Fibroblast of skin of left biceps (primary cell): ENCODE data around the gene FRS2.
"Not testable (repeated sequence)": the region's sequence is repeated elsewhere in the genome, so short reads cannot be mapped to it uniquely, and the experiment has no call there.

Experiments used
- DNase-seq, 2 experiments: peaks; one replicate each; pipeline ENCODE4 v3.0.0-alpha.2; 2013; ENCODE audit warnings: low read depth in 2 of 2

FRS2 gene

GRCh38 chr12:69470189-69471075 lies at the start of gene FRS2:
Gene FRS2 (plus strand): TSS chr12:69470388. CDS start chr12:69569031, 98,643 bp downstream.
- DNase-seq, result peak; percentile 73 to 74

DNA sequence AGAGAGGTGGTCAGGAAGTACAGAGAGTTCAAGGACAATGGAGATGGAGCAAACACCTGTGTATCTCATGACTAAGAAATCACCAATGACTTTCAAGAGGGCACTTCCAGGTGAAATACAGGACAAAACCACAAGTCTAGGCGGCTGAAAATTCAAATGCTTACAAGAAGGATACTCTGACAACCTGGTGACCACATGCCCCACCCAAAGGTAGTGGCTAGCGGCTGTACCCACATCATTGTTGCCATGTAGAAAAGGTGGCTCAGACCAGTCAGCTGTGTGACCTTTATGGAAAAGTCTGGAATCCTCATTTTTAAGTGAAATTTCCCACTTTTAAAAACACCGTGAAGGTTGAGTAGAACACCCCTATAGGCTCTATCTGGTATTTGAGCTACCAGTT lies 48.6 kb upstream of the FRS2 start:
- no peak for DNase-seq

GRCh38 chr12:69423037-69423905 lies 46.9 kb upstream of the FRS2 start:
- no peak for DNase-seq

DNA sequence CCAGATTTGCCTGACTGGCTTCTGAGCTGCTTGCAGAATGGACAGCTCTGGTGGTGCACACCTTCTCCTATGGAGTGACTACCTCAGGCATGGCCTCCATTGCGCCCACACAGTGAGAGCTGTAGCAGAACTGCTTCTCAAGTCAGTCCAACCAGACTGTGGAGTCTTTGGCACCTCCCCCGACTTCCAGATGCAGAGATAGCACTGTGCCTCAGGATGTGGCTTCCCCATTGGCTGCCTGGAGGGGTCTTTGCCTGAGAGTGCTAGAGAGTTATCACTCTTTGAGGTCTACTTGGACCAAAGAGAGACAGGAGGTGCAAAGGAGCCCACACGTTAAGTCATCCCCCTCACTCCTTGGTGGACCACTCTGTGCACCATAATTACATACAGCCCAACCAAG lies 44.8 kb upstream of the FRS2 start:
- no peak for DNase-seq

GRCh38 chr12:69428351-69429073 lies 41.7 kb upstream of the FRS2 start:
- DNase-seq, result no peak

GRCh38 chr12:69430942-69431590 lies 39.1 kb upstream of the FRS2 start:
- DNase-seq, result no peak

DNA sequence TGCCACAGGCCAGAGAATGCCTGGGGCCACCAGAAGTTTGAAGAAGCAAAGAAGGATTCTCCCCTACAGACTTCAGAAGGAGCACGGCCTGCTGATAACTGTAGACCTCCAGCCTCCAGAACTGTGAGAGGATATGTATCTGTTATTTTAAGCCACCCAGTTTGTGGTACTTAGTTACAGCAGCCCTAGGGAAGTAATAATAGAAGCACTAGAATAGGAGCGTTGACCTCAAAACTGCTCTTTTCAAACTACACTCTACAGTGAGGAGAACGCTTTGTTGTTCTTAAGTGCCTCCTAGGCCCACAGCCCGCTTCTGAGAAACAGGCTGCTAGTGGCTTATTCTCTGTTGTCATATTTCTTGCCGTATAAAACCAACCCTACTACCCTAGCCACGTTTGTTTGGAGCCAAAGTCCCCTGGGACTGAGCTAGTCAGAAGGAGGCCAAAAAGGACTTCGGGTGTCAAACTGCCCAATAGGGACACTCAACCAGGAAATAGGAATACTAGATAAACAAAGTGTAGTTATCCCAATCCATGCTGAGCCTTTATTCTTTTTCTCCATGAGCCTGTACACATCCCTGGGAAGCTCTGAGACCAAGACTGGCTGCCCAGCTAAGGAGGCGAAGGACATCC lies 38.5 kb upstream of the FRS2 start:
- no peak for DNase-seq

- no peak for DNase-seq
Measured at GRCh38 chr12:69433653-69434052, 36.5 kb upstream of the FRS2 start.

- DNase-seq, result peak; percentile 21 to 31
Measured at GRCh38 chr12:69435644-69436043, 34.5 kb upstream of the FRS2 start.

- DNase-seq, result no peak
Measured at GRCh38 chr12:69437073-69437472, 33.1 kb upstream of the FRS2 start.

- DNase-seq, result no peak
Measured at GRCh38 chr12:69438539-69438938, 31.6 kb upstream of the FRS2 start.

DNA sequence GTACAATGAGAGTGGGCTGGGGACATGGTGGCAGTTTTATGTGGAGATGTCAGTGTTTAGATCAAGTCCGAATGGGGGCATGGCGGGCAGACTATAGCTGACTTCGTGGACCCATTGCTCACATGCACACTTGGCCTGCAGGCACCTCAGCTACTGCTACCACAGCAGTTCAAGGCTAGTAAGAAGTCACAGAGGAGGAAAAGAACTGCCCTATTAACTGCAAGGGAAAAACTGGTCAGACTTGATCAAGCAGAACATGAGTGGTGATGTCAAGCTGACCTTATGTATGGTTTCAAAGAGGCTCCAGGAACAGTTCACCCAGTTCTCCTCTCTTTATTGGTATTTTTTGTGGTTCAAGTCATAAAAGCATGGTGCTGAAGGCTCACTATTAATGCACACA lies 30.2 kb upstream of the FRS2 start:
- DNase-seq, result no peak

- no peak for DNase-seq
Measured at GRCh38 chr12:69440886-69441285, 29.3 kb upstream of the FRS2 start.

DNA sequence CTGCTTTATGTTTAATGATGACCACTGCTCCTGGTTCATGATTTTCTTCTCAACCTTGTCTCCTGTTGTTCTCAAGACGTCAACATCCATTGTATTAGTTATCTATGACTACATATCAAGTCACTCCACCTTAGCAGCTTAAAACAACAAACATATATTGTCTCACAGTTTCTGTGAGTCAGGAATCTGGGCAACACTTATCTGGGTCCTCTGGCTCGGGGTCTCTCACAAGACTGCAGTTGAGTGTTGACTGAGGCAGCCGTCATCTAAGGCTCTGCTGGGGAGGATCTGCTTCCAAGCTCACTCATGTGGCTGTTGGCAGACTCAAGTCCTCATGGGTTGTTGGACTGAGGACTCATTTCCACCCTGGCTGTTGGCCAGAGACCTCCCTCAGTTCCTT lies 27.3 kb upstream of the FRS2 start:
- DNase-seq, result no peak

GRCh38 chr12:69443916-69444315 lies 26.3 kb upstream of the FRS2 start:
- DNase-seq, result no peak

- no peak for DNase-seq
Measured at GRCh38 chr12:69447892-69448291, 22.3 kb upstream of the FRS2 start.

- not testable (repeated sequence) for DNase-seq
Measured at GRCh38 chr12:69452598-69453132, 17.5 kb upstream of the FRS2 start.

DNA sequence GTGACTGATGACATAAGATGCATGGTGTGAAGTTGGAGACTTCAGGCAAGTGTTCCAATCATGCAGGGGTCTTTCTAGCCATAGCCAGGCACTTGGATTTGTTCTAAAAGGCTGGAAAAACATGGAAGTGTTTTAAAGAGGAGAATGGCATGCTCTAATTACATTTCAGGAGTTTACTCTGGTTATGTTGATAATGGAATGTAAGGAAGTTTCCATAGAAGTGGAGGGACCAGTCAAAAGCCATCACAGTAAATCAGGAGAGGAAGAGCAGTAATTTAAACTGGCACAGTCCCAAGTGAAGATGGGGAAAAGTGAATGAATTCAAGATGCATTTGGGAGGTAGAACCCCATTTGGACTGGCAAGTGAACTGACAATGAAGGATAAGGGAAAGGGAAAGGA lies 13.9 kb upstream of the FRS2 start:
- DNase-seq, result no peak

GRCh38 chr12:69457433-69457832 lies 12.8 kb upstream of the FRS2 start:
- DNase-seq, result no peak

DNA sequence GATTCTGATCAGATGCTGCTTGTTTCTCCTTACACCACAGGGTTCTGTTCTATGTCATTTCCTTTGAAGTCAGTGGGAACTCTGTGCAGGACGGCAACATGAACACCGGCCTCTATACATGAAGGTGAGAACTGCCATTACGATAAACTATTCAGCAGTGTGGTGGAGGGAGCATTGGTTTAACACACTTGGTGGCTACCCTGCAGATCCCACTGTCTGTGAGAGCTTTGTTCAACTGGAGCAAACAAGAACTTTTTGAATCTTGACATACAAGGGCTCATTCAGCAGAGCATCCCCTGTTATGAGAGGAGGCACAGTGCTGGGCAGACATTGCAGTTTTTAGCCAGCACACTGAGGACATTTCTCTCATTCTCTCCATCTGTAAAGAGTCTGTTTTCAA lies 10.7 kb upstream of the FRS2 start:
- DNase-seq, result no peak

DNA sequence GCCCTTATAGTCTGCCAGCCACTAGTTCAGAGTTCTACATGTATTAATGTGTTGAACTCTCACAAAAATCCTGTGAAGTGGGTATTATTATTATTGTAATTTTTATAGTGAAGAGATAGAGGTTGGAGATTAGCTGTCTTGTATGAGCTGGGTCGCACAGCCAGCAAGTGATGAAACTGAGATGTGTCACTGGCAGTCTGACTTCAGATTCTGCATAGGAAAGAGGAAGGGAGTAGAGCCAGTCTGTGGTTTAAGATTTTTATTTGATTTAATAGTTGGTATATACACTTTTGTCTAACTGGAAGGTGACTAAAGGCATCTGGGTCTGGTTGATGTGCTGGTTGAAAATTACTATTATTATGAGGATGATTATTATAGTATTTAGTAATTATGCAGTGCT lies 5.8 kb upstream of the FRS2 start:
- no peak for DNase-seq
